ENCODE measurements around the gene ST7. TPM values are rescaled to one million over a fixed set of nuclear protein-coding genes. Genes with fewer than 3 reads are reported as not detected.

Gene ST7, protein sequence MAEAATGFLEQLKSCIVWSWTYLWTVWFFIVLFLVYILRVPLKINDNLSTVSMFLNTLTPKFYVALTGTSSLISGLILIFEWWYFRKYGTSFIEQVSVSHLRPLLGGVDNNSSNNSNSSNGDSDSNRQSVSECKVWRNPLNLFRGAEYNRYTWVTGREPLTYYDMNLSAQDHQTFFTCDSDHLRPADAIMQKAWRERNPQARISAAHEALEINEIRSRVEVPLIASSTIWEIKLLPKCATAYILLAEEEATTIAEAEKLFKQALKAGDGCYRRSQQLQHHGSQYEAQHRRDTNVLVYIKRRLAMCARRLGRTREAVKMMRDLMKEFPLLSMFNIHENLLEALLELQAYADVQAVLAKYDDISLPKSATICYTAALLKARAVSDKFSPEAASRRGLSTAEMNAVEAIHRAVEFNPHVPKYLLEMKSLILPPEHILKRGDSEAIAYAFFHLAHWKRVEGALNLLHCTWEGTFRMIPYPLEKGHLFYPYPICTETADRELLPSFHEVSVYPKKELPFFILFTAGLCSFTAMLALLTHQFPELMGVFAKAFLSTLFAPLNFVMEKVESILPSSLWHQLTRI
- total RNA-seq (2022) (38.2 and 41.6 TPM in 2 replicates), Bru-seq, nascent RNA (percentile 85 among the genes with signal in this experiment), BruChase-seq, experiment 1, labeled RNA remaining after a 2-hour chase (percentile 80 among the genes with signal in this experiment), BruChase-seq, experiment 2, labeled RNA remaining after a 6-hour chase (percentile 77 among the genes with signal in this experiment)
- long read RNA-seq, transcript ST7-201 (16 exons, 2,899 nt), result minor isoform, 5 of 75 reads
- long read RNA-seq, transcript ST7-208 (15 exons, 2,110 nt), result major isoform, 26 of 75 reads
- long read RNA-seq, transcript ST7-202 (16 exons, 2,142 nt), result minor isoform, 20 of 75 reads
- long read RNA-seq, partial matches to known transcripts, result 4 of 75 reads
- long read RNA-seq, other reads (novel, unspliced or antisense), result 18 of 75 reads

DNA sequence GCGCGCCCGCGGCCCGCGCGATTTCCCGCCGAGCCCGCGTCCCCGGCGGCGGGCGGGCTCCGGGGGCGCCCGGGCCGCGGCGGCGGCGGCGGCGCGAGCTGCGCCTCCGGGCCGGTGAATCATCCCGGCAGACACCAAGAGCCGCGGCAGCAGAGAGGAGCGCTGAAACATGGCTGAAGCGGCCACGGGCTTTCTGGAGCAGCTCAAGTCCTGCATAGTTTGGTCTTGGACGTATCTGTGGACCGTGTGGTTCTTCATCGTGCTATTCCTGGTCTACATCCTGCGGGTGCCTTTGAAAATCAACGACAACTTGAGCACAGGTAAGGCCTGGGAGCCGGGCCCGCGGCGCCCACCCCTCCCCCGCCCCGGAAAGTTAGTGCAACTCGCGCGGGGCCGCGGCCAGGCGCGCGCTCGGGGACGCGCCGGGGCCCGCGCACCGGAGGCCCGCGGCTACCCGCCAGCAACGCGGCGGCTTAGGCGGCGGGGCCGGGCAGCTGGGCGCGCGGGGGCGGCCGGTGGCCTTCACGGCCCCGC, at the start of gene ST7:
ST7 (plus strand) TSS at position 130 of the 534 bp plus-strand sequence; CDS start at position 170, 40 bp downstream.
- Histone ChIP-seq H3K4me3 (ENCODE audit: low read depth, low read length) (peak within 1 kb of the TSS; percentile 91), H3K36me3 (ENCODE audit: control insufficient read depth, insufficient read depth, low read length) (no peaks in the 10 kb centered on the region), H3K9me3 (no peaks in the 10 kb centered on the region), H3K4me1 (peaks cover 12% of the 10 kb centered on the region), H3K27me3 (replicated peaks; ENCODE audit: control insufficient read depth, insufficient read depth, low read length) (no peaks in the 10 kb centered on the region)
- no TSS peak for BruUV-seq (replicated peaks)
- Mint-ChIP-seq H3K4me3 (ENCODE audit: unreplicated experiment) (peak within 1 kb of the TSS; percentile 94), H3K27me3 (ENCODE audit: insufficient read depth, unreplicated experiment) (no peaks in the 10 kb centered on the region), H3K9me3 (ENCODE audit: unreplicated experiment) (no peaks in the 10 kb centered on the region), H3K27ac (ENCODE audit: unreplicated experiment) (peak within 1 kb of the TSS; percentile 94), H3K36me3 (ENCODE audit: insufficient read depth, unreplicated experiment) (peaks cover 14% of the 10 kb centered on the region), H3K4me1 (ENCODE audit: low read depth, unreplicated experiment) (peaks cover 18% of the 10 kb centered on the region)
- ChIA-PET POLR2A (no interaction called here), CTCF (interaction anchor here (0.5 to 0.8 kb wide), 2 partner anchors 23 to 605 kb away, joined by 3 read pairs; no protein-coding TSS in a partner anchor)
- peak; percentile 74 to 75 for DNase-seq
- intact Hi-C loops (cut with micrococcal nuclease; ENCODE audit: unreplicated experiment), result loop anchor here (1.0 to 5.0 kb wide), 3 partner anchors 59 to 143 kb away; partner anchors contain the start of gene CAPZA2
- TF ChIP-seq, protein P1, sequence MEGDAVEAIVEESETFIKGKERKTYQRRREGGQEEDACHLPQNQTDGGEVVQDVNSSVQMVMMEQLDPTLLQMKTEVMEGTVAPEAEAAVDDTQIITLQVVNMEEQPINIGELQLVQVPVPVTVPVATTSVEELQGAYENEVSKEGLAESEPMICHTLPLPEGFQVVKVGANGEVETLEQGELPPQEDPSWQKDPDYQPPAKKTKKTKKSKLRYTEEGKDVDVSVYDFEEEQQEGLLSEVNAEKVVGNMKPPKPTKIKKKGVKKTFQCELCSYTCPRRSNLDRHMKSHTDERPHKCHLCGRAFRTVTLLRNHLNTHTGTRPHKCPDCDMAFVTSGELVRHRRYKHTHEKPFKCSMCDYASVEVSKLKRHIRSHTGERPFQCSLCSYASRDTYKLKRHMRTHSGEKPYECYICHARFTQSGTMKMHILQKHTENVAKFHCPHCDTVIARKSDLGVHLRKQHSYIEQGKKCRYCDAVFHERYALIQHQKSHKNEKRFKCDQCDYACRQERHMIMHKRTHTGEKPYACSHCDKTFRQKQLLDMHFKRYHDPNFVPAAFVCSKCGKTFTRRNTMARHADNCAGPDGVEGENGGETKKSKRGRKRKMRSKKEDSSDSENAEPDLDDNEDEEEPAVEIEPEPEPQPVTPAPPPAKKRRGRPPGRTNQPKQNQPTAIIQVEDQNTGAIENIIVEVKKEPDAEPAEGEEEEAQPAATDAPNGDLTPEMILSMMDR (IDR thresholded peaks at IDR 0.05; ENCODE audit: insufficient read depth in 1 of 2, low read depth in 1 of 2, low read length in 1 of 2, severe bottlenecking in 1 of 2, unreplicated experiment in 1 of 2), result no peak

DNA sequence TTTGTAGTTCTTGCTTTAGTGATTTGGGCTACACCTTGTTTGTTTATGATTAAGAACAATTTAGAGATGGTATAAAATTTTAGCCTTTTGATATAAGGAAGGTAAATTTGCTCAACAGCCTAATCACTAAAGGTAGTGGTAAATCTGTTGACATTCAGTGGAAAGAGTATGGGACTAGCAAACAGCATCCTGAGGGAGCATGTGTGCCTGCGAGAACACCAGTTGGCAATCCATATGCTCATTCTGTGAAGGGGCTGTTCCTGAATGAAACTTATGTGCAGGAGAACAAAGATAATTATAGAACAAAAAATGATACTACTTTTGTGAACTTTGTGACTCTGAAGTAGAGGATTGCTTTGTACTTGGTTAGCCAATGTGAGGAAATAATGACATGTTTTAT, 46.9 kb upstream of the ST7 start:
- POLR2A ChIA-PET, result no interaction called here
- H3K4me3 ChIP-seq (ENCODE audit: low read depth, low read length), result no peak overlapping the region
- BruUV-seq (replicated peaks), result no TSS peak
- H3K27me3 ChIP-seq (replicated peaks; ENCODE audit: control insufficient read depth, insufficient read depth, low read length), result no peaks in the 10 kb centered on the region
- Mint-ChIP-seq H3K9me3 (ENCODE audit: unreplicated experiment) (no peaks in the 10 kb centered on the region), H3K27ac (ENCODE audit: unreplicated experiment) (no peak overlapping the region), H3K36me3 (ENCODE audit: insufficient read depth, unreplicated experiment) (peaks cover 55% of the 10 kb centered on the region), H3K4me1 (ENCODE audit: low read depth, unreplicated experiment) (peaks cover 6% of the 10 kb centered on the region), H3K4me3 (ENCODE audit: unreplicated experiment) (no peak overlapping the region), H3K27me3 (ENCODE audit: insufficient read depth, unreplicated experiment) (no peaks in the 10 kb centered on the region)
- no peaks in the 10 kb centered on the region; the same call in 1 of the 2 replicates for H3K36me3 ChIP-seq (ENCODE audit: control insufficient read depth, insufficient read depth, low read length)
- TF ChIP-seq, protein P1 (IDR thresholded peaks at IDR 0.05; ENCODE audit: insufficient read depth in 1 of 2, low read depth in 1 of 2, low read length in 1 of 2, severe bottlenecking in 1 of 2, unreplicated experiment in 1 of 2), result no peak
- intact Hi-C loops (cut with micrococcal nuclease; ENCODE audit: unreplicated experiment), result no loop called here
- CTCF ChIA-PET, result no interaction called here
- DNase-seq, result no peak
- H3K4me1 ChIP-seq, result no peaks in the 10 kb centered on the region
- H3K9me3 ChIP-seq, result no peaks in the 10 kb centered on the region

DNA sequence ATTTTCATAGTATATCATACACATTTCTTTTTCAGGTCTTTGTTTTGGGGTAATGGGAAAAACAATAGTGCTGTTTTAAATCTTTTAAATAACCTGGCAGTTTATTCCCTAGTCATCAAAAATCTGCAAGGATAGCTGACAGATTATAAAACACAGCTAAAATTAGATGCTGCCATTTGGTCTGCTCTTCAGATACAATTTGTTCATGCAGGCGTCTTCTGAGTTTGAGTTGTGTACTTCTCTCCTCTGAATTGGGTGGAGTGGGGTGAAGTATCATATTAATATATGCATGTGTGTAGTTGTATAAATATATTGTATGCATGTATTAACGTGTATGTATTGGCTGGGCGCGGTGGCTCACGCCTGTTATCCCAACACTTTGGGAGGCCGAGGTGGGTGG, 42.9 kb upstream of the ST7 start:
- TF ChIP-seq, protein P1 (IDR thresholded peaks at IDR 0.05; ENCODE audit: insufficient read depth in 1 of 2, low read depth in 1 of 2, low read length in 1 of 2, severe bottlenecking in 1 of 2, unreplicated experiment in 1 of 2), result no peak
- Histone ChIP-seq H3K9me3 (no peaks in the 10 kb centered on the region), H3K36me3 (ENCODE audit: control insufficient read depth, insufficient read depth, low read length) (no peaks in the 10 kb centered on the region), H3K4me3 (ENCODE audit: low read depth, low read length) (no peak overlapping the region), H3K4me1 (no peaks in the 10 kb centered on the region), H3K27me3 (replicated peaks; ENCODE audit: control insufficient read depth, insufficient read depth, low read length) (no peaks in the 10 kb centered on the region)
- no peak for DNase-seq
- H3K4me3 Mint-ChIP-seq (ENCODE audit: unreplicated experiment), result no peak overlapping the region
- ChIA-PET CTCF (no interaction called here), POLR2A (no interaction called here)
- H3K27ac Mint-ChIP-seq (ENCODE audit: unreplicated experiment), result no peak overlapping the region
- no TSS peak for BruUV-seq (replicated peaks)
- intact Hi-C loops (cut with micrococcal nuclease; ENCODE audit: unreplicated experiment), result no loop called here
- peaks cover 69% of the 10 kb centered on the region for H3K36me3 Mint-ChIP-seq (ENCODE audit: insufficient read depth, unreplicated experiment)
- H3K9me3 Mint-ChIP-seq (ENCODE audit: unreplicated experiment), result no peaks in the 10 kb centered on the region
- H3K27me3 Mint-ChIP-seq (ENCODE audit: insufficient read depth, unreplicated experiment), result no peaks in the 10 kb centered on the region
- no peaks in the 10 kb centered on the region for H3K4me1 Mint-ChIP-seq (ENCODE audit: low read depth, unreplicated experiment)
